ENCODE measurements around the gene RBM22.

DNA sequence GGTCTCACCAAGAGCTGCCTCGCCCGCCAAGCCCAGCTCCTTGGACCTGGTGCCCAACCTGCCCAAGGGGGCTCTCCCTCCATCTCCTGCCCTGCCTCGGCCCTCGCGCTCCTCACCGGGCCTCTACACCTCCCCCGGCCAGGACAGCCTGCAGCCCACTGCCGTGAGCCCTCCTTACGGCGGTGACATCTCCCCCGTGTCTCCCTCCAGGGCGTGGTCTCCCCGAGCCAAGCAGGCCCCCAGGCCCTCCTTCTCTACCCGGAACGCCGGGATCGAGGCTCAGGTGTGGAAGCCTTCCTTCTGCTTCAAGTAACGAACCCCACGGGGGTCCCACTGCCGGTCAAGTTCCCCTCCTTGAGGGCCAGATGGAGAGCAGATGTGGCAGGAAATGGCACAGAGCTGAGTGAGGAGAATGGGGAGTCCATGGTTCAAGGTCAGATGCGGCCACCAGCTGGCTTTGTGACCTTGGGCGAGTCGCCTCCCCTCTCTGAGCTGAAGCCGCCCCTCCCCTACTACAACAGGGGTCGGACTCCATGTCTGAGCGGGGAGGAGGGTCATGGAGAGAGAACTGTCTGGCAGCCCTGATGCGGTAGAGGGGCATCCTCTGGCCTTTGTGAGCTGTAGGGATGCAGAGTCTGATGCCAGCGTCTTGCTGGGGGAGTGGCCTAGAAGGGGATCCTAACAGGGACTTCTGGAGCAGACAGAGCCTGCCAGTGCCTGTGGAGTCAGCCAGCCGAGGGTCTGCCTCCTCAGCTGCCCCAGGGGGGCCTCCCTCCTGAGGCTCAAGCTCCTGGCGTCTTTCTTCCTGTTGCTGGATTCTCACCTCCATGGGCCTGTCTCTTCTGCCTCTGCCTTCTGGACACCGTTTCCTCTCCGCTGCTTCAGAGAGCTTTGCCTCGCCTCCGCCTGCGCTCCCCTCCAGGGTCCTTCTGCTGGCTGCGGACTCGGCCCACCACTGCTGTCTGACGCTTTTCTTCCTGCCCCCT, 50.5 kb downstream of the RBM22 start:
- no peak for TF ChIP-seq EZH2 (optimal IDR thresholded peaks at IDR 0.05; ENCODE audit: low read depth, low read length)
- TF ChIP-seq, protein P1, sequence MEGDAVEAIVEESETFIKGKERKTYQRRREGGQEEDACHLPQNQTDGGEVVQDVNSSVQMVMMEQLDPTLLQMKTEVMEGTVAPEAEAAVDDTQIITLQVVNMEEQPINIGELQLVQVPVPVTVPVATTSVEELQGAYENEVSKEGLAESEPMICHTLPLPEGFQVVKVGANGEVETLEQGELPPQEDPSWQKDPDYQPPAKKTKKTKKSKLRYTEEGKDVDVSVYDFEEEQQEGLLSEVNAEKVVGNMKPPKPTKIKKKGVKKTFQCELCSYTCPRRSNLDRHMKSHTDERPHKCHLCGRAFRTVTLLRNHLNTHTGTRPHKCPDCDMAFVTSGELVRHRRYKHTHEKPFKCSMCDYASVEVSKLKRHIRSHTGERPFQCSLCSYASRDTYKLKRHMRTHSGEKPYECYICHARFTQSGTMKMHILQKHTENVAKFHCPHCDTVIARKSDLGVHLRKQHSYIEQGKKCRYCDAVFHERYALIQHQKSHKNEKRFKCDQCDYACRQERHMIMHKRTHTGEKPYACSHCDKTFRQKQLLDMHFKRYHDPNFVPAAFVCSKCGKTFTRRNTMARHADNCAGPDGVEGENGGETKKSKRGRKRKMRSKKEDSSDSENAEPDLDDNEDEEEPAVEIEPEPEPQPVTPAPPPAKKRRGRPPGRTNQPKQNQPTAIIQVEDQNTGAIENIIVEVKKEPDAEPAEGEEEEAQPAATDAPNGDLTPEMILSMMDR (IDR thresholded peaks at IDR 0.05; ENCODE audit: low read length), result no peak

All from MM.1S (cell line).